Measurements from ENCODE around the gene BOD1L2.

The BOD1L2 gene

DNA sequence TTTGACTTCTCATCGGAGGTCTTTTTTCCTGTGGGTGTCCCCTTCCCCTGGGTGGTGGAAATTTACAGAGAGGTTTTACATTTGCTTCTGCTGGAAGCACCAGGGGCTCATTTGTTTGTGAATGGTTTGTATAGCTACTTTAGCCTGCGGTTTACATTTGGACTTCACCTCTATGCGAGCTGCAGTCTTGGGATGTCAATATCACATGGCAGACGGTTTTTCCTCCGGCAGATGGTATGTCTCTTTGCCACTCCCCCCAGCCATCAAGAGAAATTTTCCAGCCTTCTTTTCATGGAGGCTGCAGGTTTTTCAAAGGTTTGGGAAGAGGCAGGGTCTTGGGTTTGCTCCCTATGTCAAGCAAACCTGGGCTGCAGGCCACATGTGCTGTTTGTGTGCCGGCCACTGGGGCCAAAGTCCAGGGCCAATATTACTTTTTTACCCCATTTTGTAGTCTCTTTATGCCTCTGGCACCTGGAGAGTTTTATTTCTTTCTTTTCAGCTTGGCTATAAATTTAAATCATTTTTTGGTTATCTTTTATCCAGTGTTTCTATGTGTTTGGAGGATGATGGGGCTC is 23.9 kb upstream of the BOD1L2 start:
- no peak overlapping the region for H3K4me3 ChIP-seq (replicated peaks; ENCODE audit: low read depth, low read length)
- TF ChIP-seq, protein P1, sequence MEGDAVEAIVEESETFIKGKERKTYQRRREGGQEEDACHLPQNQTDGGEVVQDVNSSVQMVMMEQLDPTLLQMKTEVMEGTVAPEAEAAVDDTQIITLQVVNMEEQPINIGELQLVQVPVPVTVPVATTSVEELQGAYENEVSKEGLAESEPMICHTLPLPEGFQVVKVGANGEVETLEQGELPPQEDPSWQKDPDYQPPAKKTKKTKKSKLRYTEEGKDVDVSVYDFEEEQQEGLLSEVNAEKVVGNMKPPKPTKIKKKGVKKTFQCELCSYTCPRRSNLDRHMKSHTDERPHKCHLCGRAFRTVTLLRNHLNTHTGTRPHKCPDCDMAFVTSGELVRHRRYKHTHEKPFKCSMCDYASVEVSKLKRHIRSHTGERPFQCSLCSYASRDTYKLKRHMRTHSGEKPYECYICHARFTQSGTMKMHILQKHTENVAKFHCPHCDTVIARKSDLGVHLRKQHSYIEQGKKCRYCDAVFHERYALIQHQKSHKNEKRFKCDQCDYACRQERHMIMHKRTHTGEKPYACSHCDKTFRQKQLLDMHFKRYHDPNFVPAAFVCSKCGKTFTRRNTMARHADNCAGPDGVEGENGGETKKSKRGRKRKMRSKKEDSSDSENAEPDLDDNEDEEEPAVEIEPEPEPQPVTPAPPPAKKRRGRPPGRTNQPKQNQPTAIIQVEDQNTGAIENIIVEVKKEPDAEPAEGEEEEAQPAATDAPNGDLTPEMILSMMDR (IDR thresholded peaks at IDR 0.05; ENCODE audit: low read depth, low read length, missing control alignments) = no peak
- no peak for DNase-seq (ENCODE audit: extremely low read depth, low read depth)

GRCh38 chr18:57125627-57126026 is 21.3 kb upstream of the BOD1L2 start:
- no peak for DNase-seq (ENCODE audit: extremely low read depth, low read depth)
- TF ChIP-seq, protein P1 (IDR thresholded peaks at IDR 0.05; ENCODE audit: low read depth, low read length, missing control alignments) = no peak
- no peak overlapping the region for H3K4me3 ChIP-seq (replicated peaks; ENCODE audit: low read depth, low read length)

- TF ChIP-seq, protein P1 (IDR thresholded peaks at IDR 0.05; ENCODE audit: low read depth, low read length, missing control alignments) = no peak
- no peak overlapping the region for H3K4me3 ChIP-seq (replicated peaks; ENCODE audit: low read depth, low read length)
- DNase-seq (ENCODE audit: extremely low read depth, low read depth) = no peak
These were observed 18.5 kb upstream of the BOD1L2 start for GRCh38 chr18:57128220-57128932.

DNA sequence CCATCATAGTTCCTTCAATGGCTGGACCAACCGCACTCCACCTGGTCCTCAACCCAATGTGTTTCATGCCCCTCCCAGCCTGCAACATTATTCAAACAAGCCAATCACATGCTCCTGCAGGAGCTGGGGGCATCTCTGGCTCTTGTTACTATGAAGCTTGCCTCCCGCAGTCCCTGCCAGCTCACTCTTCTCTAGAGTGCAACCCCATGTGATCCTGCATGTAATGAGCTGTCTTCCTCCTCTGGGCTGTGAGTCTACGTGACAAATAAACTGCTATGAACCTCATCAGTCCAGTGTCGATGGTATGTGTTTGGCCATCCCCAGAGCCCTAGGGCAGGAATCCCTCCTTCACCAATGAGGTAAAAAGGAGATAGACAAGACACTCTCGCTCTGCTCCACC is 15.8 kb upstream of the BOD1L2 start:
- no peak for DNase-seq (ENCODE audit: extremely low read depth, low read depth)
- H3K4me3 ChIP-seq (replicated peaks; ENCODE audit: low read depth, low read length) = no peak overlapping the region

DNA sequence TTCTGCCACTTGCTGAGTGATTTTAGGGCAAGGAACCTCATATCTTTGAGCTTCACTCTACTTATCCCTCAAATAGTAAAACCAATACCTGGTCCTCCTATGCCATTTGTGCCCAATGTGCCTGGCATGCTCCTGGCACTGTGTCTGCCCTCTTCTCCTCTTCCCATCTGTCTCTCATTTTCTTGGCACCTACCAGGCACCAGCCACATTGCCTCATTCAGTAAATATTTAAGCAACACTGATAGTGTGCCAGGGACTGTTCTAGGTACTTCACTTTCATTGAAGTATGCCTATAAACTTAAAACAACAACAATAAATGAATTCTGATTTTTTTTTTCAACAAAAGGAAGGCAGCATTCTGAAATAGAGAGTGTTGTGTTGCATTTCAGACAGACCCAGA is 15.1 kb upstream of the BOD1L2 start:
- no peak overlapping the region for H3K4me3 ChIP-seq (replicated peaks; ENCODE audit: low read depth, low read length)
- DNase-seq (ENCODE audit: extremely low read depth, low read depth) = no peak
- TF ChIP-seq, protein P1 (IDR thresholded peaks at IDR 0.05; ENCODE audit: low read depth, low read length, missing control alignments) = no peak

More for the DNA sequence above, 15.8 kb upstream of the BOD1L2 start:
- TF ChIP-seq, protein P1 (IDR thresholded peaks at IDR 0.05; ENCODE audit: low read depth, low read length, missing control alignments) = no peak

- no peak overlapping the region for H3K4me3 ChIP-seq (replicated peaks; ENCODE audit: low read depth, low read length)
- TF ChIP-seq, protein P1 (IDR thresholded peaks at IDR 0.05; ENCODE audit: low read depth, low read length, missing control alignments) = no peak
- no peak for DNase-seq (ENCODE audit: extremely low read depth, low read depth)
These were observed 12.2 kb upstream of the BOD1L2 start for GRCh38 chr18:57134618-57135135.
